Ovary (tissue), 9 donors: ENCODE data around the gene CCBE1. TPM values are rescaled to one million over a fixed set of nuclear protein-coding genes. Genes with fewer than 3 reads are reported as not detected.

ENCODE experiments used
- DNase-seq, 5 donors: peaks; one replicate each; pipeline ENCODE4 v3.0.0-alpha.2; 2019 to 2020
- H3K27ac ChIP-seq, 2 donors: fragments of 200-600 bp; one replicate each; pipeline versions ENCODE4 v1.5.1 to v1.8.0; 2019 to 2022
- H3K27me3 ChIP-seq: fragments of 200-600 bp; one replicate; pipeline ENCODE4 v1.8.0; 2022
- H3K36me3 ChIP-seq: fragments of 200-600 bp; sonication (generic); one replicate; pipeline ENCODE4 v1.5.1; 2019
- H3K4me1 ChIP-seq: one replicate; pipeline ENCODE4 v1.8.1; 2013; ENCODE audit warnings: mild to moderate bottlenecking, moderate library complexity; ENCODE audit not compliant: insufficient read depth
- H3K4me3 ChIP-seq: fragments of 200-600 bp; sonication (generic); one replicate; pipeline ENCODE4 v1.5.1; 2017
- H3K9me3 ChIP-seq, 2 donors: fragments of 200-600 bp in 1 of 2; sonication (generic) in 1 of 2; one replicate each; pipeline versions ENCODE4 v1.5.1 to v1.8.1; 2013 to 2019; ENCODE audit warnings: mild to moderate bottlenecking in 1 of 2, moderate library complexity in 1 of 2
- EP300 ChIP-seq: sonication (generic); formaldehyde crosslinking; IDR thresholded peaks from one replicate; pipeline ENCODE4 v1.6.1; 2017; ENCODE audit warnings: antibody characterized with exemption
- POLR2A ChIP-seq: fragments of 450-650 bp; IDR thresholded peaks from one replicate; pipeline ENCODE4 v1.6.1; 2017; ENCODE audit warnings: antibody characterized with exemption, mild to moderate bottlenecking, moderate library complexity
- WGBS, 3 donors: extraction: QIAGEN DNeasy Blood & Tissue Kit in 1 of 3; methylation state at CpG; one replicate each; pipeline versions ENCODE4 v1.1.5 to v1.1.7; 2013 to 2017; 5-methylcytosine and 5-hydroxymethylcytosine counted together
- intact Hi-C, 4 donors: fragments of 100-400 bp; cut with DNase I; formaldehyde crosslinking; loops; one replicate each; pipeline versions ENCODE4 v1.11.0 to v1.15.1; 2022 to 2023
- polyA plus RNA-seq, 2 donors: library from polyadenylated mRNA; stranded (reverse); fragments of 200-250 nt in 1 of 2; fragments of 350-450 nt in 1 of 2; fragmentation: Illumina TruSeq in 1 of 2; extraction: RNeasy Lipid Tissue Mini Kit (QIAGEN cat#74804) in 1 of 2; gene quantifications; one replicate each; pipeline ENCODE4 v1.2.3, GENCODE V29; 2013 to 2014
- total RNA-seq, 7 donors: library from RNA; depleted of rRNA in 2 of 7; stranded (reverse); fragments of >200 nt in 2 of 7; fragmentation: NEBNext Ultra II Directional in 3 of 7; extraction: Animal tissue kit (Norgen Biotek cat#: 25700) in 3 of 7; gene quantifications; one replicate each; pipeline versions ENCODE4 v1.1.0 to v1.2.4, GENCODE V29; 2016 to 2023
- TF ChIP-seq, protein P1 (sequence below), 3 donors: fragments of 450-650 bp in 2 of 3; fragments of 200-600 bp in 1 of 3; IDR thresholded peaks; one replicate each; pipeline versions ENCODE4 v1.5.1 to v1.8.0; 2016 to 2022; ENCODE audit warnings: antibody characterized with exemption in 3 of 3, mild to moderate bottlenecking in 1 of 3
- donor health status: DM: no; HTN: no; CAD: no; lungs with moderate emphysema.
- donor health status: DM: no; HTN: no; CAD: no.
- donor health status: Bipolar disorder and iron deficiency.
- donor health status: DM: yes; HTN: yes; CAD: no.
- donor health status: DM: no; HTN: no; CAD: no.
- donor health status: DM: yes; HTN: yes; CAD: no.

The CCBE1 gene
- total and polyA plus RNA-seq, 9 donors = 15.9 to 109 (median 43.9) TPM

DNA sequence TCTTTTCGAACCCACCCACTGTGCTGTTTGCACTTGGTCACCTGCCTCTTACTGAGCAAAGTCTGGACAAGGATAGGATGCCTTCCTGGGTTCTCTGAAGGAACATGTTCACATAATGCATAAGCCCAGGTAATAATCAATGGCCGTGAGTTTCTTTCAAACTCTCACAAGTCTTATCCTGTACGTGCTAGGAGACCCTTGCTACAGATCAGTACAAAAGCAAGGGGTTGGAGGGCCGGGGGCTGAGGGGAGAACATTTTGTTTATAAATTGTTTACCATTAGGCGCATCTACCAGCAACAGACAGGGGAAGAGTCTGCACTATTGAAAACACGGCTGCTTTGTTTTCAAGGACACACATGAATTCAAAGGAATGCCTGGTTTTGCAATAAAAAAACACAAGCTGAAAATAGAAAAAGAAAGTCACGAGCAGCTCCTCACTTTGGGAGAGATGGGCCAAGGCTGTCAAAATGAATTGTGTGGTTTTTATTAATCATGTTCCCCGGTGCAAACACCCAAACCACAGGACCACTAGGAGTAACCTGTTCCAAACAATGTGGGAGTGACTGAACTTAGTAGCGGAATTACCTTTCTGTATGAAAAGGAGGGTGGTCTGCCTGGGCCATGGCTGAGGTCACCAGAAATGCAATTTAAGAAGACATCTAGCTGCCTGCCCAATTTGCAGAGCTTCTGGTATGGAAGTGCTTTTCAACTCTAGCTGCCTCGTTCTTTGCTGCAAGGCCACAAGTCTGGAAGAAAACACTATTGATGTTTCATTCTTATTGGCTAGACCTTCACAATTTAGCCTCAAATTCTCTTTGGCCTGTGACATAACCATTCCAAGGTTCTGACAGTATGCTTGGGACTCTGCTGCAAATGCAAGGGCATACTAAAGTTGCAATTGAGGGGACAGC lies 73.5 kb downstream of the CCBE1 start:
- Histone ChIP-seq H3K36me3 (no peaks in the 10 kb centered on the region), H3K27me3 (no peaks in the 10 kb centered on the region), H3K4me1 (peaks cover 28% of the 10 kb centered on the region), H3K27ac (peak overlapping the region; percentile 65 to 77), H3K4me3 (no peak overlapping the region), H3K9me3 (no peaks in the 10 kb centered on the region)
- TF ChIP-seq EP300 = peak; percentile 5
- TF ChIP-seq, protein P1, sequence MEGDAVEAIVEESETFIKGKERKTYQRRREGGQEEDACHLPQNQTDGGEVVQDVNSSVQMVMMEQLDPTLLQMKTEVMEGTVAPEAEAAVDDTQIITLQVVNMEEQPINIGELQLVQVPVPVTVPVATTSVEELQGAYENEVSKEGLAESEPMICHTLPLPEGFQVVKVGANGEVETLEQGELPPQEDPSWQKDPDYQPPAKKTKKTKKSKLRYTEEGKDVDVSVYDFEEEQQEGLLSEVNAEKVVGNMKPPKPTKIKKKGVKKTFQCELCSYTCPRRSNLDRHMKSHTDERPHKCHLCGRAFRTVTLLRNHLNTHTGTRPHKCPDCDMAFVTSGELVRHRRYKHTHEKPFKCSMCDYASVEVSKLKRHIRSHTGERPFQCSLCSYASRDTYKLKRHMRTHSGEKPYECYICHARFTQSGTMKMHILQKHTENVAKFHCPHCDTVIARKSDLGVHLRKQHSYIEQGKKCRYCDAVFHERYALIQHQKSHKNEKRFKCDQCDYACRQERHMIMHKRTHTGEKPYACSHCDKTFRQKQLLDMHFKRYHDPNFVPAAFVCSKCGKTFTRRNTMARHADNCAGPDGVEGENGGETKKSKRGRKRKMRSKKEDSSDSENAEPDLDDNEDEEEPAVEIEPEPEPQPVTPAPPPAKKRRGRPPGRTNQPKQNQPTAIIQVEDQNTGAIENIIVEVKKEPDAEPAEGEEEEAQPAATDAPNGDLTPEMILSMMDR (IDR thresholded peaks at IDR 0.05) = no peak
- 8 to 18% (median 11%) methylated on average over 10 of the region's 10 CpGs for WGBS, 3 donors
- intact Hi-C loops = loop anchor here in 1 of 4 donors (10.0 kb wide), 2 partner anchors 109 to 159 kb away; no protein-coding TSS in a partner anchor
- peak in 2 of 5 donors; percentile 45 to 52 for DNase-seq

DNA sequence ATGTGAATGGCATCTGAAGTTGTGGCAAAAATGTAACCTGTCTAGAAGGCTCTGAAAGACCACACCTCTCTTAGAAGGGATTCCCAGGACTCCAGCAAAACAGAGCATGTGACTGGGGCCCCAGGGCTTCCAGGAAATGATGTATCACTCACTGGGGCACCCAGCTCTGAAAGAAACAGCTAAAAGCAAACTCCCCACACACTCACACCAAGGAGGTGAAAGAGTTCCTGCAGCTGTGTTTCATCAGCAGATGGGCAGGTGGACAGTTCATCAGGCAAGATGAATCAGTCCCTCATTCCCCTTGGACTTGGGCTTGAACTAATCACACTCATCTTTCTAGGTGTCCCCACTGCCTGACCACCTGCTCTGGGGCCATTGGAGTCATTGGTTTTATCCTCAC lies 76.2 kb downstream of the CCBE1 start:
- intact Hi-C loops = loop anchor here in 1 of 4 donors (10.0 kb wide), 2 partner anchors 106 to 156 kb away; no protein-coding TSS in a partner anchor
- no peak for DNase-seq
- Histone ChIP-seq H3K9me3 (no peaks in the 10 kb centered on the region), H3K4me1 (peaks cover 35% of the 10 kb centered on the region), H3K27me3 (no peaks in the 10 kb centered on the region), H3K4me3 (no peak overlapping the region), H3K27ac (peak overlapping the region in 1 of 2 donors; percentile 15), H3K36me3 (no peaks in the 10 kb centered on the region)
- TF ChIP-seq, protein P1 (IDR thresholded peaks at IDR 0.05) = no peak
- TF ChIP-seq POLR2A = no peak
- no peak for TF ChIP-seq EP300

- intact Hi-C loops = loop anchor here in 1 of 4 donors (10.0 kb wide), 2 partner anchors 106 to 156 kb away; no protein-coding TSS in a partner anchor
- no peak for DNase-seq
- H3K27me3 ChIP-seq = no peaks in the 10 kb centered on the region
These were observed 76.8 kb downstream of the CCBE1 start for GRCh38 chr18:59620381-59620780.

GRCh38 chr18:59619816-59620215 lies 77.4 kb downstream of the CCBE1 start:
- Histone ChIP-seq H3K4me1 (peaks cover 35% of the 10 kb centered on the region), H3K27me3 (no peaks in the 10 kb centered on the region), H3K27ac (peak overlapping the region in 1 of 2 donors; percentile 15), H3K9me3 (no peaks in the 10 kb centered on the region), H3K4me3 (no peak overlapping the region), H3K36me3 (no peaks in the 10 kb centered on the region)
- no peak for DNase-seq
- TF ChIP-seq, protein P1 (IDR thresholded peaks at IDR 0.05) = no peak
- TF ChIP-seq POLR2A = no peak
- no peak for TF ChIP-seq EP300
- WGBS, 3 donors = 63 to 76% (median 71%) methylated on average over 3 of the region's 3 CpGs
- intact Hi-C loops = loop anchor here in 2 of 4 donors (10.0 kb wide), 2 partner anchors 105 to 155 kb away; no protein-coding TSS in a partner anchor

More at GRCh38 chr18:59620381-59620780, 76.8 kb downstream of the CCBE1 start:
- no peaks in the 10 kb centered on the region for H3K36me3 ChIP-seq
- H3K27ac ChIP-seq = peak overlapping the region in 1 of 2 donors; percentile 15
- WGBS, 3 donors = 83 to 96% (median 95%) methylated on average over 1 of the region's 1 CpG
- no peak for TF ChIP-seq POLR2A
- TF ChIP-seq, protein P1 (IDR thresholded peaks at IDR 0.05) = no peak
- TF ChIP-seq EP300 = no peak
- H3K4me3 ChIP-seq = no peak overlapping the region
- H3K4me1 ChIP-seq = peaks cover 34% of the 10 kb centered on the region
- no peaks in the 10 kb centered on the region for H3K9me3 ChIP-seq
